GM19467 (cell line): ENCODE measurements around the gene HBQ1.
"Not testable (repeated sequence)": the region's sequence is repeated elsewhere in the genome, so short reads cannot be mapped to it uniquely, and the experiment has no call there.

ENCODE experiments used
- ATAC-seq: cut with Tn5 transposase; IDR thresholded peaks from one replicate; pipeline ENCODE4 v1.9.1; 2021; ENCODE audit warnings: mild to moderate bottlenecking, moderate library complexity; ENCODE audit not compliant: unreplicated experiment

The HBQ1 gene

DNA sequence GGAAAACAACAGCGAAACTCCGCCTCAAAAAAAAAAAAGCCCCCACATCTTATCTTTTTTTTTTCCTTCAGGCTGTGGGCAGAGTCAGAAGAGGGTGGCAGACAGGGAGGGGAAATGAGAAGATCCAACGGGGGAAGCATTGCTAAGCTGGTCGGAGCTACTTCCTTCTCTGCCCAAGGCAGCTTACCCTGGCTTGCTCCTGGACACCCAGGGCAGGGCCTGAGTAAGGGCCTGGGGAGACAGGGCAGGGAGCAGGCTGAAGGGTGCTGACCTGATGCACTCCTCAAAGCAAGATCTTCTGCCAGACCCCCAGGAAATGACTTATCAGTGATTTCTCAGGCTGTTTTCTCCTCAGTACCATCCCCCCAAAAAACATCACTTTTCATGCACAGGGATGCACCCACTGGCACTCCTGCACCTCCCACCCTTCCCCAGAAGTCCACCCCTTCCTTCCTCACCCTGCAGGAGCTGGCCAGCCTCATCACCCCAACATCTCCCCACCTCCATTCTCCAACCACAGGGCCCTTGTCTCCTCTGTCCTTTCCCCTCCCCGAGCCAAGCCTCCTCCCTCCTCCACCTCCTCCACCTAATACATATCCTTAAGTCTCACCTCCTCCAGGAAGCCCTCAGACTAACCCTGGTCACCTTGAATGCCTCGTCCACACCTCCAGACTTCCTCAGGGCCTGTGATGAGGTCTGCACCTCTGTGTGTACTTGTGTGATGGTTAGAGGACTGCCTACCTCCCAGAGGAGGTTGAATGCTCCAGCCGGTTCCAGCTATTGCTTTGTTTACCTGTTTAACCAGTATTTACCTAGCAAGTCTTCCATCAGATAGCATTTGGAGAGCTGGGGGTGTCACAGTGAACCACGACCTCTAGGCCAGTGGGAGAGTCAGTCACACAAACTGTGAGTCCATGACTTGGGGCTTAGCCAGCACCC, 5.0 kb upstream of the HBQ1 start:
- no peak for ATAC-seq

- not testable (repeated sequence) for ATAC-seq
Observed at GRCh38 chr16:176006-176405, 4.3 kb upstream of the HBQ1 start.

- ATAC-seq = not testable (repeated sequence)
Observed at GRCh38 chr16:176477-177382, 3.5 kb upstream of the HBQ1 start, which contains the start of gene HBA1. TSS of gene HBA1 (plus strand) at chr16:176680. CDS start at chr16:176717, 37 bp downstream.

GRCh38 chr16:177394-177822, 2.9 kb upstream of the HBQ1 start:
- no peak for ATAC-seq

DNA sequence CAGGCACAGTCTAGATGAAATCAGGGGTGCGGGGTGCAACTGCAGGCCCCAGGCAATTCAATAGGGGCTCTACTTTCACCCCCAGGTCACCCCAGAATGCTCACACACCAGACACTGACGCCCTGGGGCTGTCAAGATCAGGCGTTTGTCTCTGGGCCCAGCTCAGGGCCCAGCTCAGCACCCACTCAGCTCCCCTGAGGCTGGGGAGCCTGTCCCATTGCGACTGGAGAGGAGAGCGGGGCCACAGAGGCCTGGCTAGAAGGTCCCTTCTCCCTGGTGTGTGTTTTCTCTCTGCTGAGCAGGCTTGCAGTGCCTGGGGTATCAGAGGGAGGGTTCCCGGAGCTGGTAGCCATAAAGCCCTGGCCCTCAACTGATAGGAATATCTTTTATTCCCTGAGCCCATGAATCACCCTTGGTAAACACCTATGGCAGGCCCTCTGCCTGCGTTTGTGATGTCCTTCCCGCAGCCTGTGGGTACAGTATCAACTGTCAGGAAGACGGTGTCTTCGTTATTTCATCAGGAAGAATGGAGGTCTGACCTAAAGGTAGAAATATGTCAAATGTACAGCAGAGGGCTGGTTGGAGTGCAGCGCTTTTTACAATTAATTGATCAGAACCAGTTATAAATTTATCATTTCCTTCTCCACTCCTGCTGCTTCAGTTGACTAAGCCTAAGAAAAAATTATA, 2.1 kb upstream of the HBQ1 start:
- no peak for ATAC-seq

- ATAC-seq = no peak
Observed at GRCh38 chr16:178668-179015, 1.6 kb upstream of the HBQ1 start.

DNA sequence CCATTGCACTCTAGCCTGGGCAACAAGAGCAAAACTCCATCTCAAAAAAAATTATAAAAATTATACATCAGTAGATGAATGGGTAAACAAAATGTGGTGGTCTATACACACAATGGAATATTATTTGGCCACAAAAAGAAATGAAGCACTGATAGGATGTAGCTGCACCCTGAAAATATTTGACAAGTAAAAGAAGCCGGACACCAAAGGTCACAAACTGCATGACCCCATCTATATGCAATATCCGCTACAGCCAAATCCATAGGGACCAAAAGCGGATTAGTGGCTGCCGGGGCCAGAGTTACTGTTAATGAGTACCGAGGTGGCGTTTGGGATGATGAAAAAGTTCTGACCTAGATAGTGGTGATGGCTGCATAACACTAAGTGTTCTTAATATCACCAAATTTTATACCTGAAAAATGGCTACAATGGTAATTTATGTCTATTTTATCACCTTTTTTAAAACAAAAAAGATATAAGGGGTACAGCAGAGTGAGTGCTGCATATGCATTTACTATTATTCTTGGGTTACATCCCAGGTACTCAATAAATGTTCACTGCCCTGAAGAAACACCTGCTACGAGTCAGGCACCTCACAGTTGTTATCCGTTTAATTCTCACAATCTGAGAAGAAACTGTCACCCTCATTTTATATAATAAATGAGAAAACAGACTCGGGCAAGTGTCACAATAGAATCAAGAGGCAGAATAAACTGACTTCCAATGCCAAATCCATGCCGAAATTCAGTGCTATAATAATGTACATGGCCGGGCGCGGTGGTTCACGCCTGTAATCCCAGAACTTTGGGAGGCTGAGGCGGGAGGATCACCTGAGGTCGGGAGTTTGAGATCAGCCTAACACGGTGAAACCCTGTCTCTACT, 807 bp upstream of the HBQ1 start:
- no peak for ATAC-seq

DNA sequence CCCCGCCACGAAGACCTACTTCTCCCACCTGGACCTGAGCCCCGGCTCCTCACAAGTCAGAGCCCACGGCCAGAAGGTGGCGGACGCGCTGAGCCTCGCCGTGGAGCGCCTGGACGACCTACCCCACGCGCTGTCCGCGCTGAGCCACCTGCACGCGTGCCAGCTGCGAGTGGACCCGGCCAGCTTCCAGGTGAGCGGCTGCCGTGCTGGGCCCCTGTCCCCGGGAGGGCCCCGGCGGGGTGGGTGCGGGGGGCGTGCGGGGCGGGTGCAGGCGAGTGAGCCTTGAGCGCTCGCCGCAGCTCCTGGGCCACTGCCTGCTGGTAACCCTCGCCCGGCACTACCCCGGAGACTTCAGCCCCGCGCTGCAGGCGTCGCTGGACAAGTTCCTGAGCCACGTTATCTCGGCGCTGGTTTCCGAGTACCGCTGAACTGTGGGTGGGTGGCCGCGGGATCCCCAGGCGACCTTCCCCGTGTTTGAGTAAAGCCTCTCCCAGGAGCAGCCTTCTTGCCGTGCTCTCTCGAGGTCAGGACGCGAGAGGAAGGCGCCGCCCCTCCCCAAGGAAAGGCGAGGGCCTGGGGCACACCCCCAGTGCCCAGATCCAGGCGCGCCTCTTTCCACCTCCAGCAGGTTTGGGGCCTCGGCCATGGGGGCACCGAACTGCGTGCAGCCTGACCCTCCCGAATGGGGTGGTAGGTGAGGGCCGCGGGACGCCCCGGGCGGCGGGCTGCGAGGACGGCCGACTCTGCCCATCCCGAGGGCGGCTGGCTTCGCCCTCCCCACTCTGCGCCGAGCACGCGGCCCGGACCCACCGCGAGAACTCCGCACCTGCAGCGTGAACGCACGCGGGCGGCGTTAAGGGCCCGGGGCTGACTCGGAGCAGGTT, 664 bp downstream of the HBQ1 start:
- no peak for ATAC-seq

DNA sequence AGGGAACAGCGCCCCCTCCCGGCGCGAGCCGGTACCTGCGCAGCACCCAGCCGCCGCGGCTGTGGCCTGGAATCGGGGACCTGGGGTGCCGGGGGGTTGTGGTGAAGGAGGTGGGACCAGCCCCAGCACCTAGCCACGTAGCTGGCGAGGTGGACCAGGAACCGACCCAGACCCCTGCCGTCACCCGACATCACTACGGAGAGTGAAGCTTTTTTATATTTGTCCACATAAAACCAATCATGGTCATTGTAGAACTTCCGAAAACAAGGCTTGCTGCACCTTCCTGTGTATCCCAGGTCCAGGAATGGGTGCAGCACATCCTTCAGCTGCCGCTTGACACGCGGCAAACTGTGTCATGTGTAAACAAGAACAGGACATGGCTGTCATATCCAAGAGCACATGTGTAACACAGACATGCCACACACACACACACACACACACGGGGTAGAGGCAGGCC, 1.3 kb downstream of the HBQ1 start:
- ATAC-seq = no peak

GRCh38 chr16:183005-183404, 2.7 kb downstream of the HBQ1 start:
- ATAC-seq = no peak

DNA sequence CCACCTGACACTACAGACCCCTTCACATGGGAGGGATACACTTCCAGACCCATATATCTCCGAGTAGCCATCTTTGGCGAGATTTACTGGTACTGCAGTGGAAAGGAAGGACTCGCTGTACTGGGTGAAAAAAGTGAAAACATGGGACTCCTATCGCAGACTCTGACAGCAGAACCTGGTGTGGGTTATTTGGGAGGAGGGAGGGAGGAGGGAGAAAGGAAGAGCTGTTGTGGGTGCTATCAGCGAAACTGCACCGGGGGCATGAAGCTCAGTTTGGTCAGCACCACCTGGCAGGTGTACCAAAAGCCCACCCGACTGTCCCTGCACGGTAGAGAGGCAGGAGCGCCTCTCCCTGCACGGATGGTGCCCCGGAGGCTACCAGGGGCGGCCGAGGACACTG, 5.0 kb downstream of the HBQ1 start:
- ATAC-seq = no peak

GRCh38 chr16:185691-186090, 5.4 kb downstream of the HBQ1 start:
- ATAC-seq = no peak

DNA sequence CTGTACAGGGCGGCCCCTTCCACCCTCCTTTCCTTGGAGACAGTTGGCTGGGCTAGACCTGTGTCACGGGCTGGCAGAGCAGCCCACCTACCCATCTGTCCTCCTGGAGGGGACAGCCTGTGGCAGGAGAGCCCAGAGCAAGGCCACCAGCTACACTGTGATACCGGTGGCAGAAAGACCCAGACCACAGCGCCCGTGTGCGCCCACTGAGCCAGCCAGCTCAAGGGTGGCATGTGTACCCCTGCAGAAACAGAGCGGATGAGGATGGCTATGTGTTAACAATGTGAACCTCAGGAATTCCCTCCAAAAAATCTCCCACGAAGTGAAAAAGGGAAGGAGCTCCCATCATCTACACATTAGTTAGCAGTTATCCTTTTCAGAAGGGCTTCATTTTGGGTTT, 7.1 kb downstream of the HBQ1 start:
- no peak for ATAC-seq

GRCh38 chr16:188674-189073, 8.4 kb downstream of the HBQ1 start:
- no peak for ATAC-seq

DNA sequence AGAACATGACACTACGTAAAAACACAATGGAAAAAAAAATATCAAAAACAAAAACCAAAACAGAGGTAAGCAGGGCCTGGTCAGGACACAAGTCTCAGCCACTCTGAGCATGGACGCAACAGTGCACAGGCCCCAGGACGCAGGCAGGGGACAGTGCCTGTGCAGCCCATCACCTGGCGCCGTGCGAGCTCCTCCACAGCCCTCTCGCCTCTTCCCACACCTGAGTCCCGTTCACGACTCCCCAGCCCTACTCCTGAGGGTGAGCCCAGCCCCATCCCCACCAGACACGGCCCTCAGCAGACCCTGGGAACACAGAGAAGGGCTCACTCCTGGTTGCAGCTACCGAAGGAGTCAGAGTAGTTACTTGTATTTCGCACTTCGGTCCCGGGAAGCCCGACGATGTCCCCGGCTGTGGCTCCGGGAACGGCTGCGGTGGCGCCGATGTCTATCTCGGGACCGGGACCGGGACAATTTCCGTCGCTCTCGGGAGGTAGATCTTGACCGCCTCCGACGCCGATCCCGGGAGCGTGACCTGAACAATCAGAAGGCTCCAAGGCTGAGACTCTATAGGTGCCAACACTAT, 9.4 kb downstream of the HBQ1 start:
- ATAC-seq = no peak

DNA sequence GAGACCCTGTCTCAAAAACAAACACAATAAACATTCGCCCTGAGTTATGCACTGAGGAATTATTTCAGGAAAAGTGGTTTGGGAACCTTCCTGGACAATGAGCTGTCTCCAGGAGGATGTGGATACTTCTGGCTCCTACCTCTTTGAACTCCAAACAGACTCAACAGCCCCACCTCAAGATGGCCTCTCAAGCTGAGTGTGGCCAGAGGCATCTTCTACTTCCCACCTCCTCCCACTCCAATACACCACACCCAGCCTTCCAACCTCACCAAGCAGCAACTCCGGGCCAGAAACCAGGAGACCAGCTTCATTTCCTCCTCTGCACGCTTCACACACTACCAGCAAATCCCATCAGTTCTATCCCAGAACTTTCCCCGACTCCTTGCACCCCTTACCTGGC, 11.6 kb downstream of the HBQ1 start:
- no peak for ATAC-seq

DNA sequence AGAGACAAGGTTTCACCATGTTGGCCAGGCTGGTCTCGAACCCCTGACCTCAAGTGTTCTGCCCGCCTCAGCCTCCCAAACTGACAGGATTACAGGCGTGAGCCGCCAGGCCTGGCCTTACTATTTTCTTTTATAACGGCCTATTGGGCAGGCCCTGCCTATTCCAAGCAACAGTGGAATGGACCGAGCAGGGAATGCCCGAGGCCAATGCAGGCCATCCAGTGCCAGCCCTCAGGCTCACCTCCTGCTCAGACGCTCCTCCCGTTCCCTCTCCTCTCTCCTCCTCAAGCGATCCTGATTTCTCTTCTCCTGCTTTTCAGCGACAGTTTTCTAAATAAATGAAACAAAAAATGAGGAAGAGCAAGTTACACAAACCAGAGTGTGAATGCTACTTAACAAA, 12.4 kb downstream of the HBQ1 start:
- no peak for ATAC-seq

DNA sequence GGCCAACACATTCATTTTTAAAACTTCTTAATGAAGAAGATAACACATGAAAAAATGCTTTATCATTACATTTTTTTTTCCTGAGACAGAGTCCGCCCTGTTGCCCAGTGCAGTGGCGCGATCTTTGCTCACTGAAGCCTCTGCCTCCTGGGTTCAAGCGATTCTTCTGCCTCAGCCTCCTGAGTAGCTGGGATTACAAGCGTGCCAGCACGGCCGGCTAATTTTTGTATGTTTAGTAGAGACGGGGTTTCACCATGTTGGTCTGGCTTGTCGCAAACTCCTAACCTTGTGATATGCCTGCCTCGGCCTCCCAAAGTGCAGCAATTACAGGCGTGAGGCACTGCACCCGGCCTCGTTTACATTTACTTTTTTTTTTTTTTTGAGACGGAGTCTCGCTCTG, 13.2 kb downstream of the HBQ1 start:
- no peak for ATAC-seq

GRCh38 chr16:194516-194915, 14.3 kb downstream of the HBQ1 start:
- no peak for ATAC-seq
